HG03025 (cell line): Measurements from ENCODE around the gene PI4KA.

Experiments used
- ATAC-seq: cut with Tn5 transposase; IDR thresholded peaks from one replicate; pipeline ENCODE4 v1.9.1; 2021; ENCODE audit warnings: mild to moderate bottlenecking, moderate library complexity; ENCODE audit not compliant: unreplicated experiment, low FRiP score

The PI4KA gene

DNA sequence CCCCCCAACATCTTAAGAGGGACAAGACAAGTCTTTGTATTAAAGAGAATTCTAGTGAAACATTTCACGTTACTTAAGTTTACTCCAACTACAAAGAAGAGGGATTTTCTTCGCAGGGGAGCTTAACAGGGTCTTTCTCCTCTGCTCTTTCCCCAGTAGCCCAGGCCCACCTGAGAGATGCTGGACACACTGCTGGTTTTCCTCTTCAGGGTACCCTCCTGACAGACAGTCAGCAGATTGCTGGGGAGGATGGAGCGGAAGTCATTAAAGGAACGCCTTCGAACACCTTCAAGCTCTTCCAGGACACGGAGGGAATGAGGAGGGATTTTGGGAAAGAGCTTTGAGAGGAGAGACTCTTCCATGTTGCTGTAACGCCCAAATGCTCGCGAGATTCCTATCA is 39.1 kb downstream of the PI4KA start:
- no peak for ATAC-seq

DNA sequence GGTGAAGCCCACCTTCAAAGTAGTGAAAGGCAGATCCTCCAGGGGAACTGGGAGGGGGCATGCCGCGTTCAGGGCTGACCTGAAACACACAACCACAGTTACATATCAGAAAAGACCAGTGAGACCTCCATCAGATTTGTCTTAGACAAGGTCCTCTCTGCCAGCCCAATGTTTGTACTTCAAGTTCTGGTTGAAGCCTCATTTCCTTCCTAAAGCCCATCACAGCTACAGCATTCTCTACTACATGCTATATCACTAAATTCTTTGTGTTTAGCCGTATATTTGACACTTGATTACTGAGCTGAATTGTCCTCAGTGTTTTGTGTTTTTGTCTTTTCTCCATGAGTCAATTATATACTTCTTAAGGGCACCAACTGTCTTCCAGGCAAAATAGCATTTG is 40.1 kb downstream of the PI4KA start:
- ATAC-seq, result no peak

DNA sequence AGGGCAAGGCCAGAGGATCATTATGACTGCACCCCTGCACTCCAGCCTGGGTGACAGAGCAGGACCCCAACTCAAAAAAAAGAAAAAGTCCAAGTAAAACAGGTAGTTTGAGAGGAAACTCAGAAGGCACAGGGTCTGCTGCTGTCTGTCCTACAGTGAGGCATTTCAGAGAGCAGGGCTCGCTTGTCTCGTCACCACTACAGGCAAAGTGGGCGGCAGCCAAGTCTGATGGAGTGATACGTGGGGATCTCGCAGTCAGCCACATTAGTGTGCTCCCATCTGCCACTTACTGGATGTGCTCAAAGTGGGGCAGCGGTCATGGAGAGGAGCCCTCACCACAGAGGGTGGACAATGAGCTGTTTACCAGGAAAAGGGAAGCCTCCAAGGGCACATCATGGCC is 42.1 kb downstream of the PI4KA start:
- no peak for ATAC-seq

DNA sequence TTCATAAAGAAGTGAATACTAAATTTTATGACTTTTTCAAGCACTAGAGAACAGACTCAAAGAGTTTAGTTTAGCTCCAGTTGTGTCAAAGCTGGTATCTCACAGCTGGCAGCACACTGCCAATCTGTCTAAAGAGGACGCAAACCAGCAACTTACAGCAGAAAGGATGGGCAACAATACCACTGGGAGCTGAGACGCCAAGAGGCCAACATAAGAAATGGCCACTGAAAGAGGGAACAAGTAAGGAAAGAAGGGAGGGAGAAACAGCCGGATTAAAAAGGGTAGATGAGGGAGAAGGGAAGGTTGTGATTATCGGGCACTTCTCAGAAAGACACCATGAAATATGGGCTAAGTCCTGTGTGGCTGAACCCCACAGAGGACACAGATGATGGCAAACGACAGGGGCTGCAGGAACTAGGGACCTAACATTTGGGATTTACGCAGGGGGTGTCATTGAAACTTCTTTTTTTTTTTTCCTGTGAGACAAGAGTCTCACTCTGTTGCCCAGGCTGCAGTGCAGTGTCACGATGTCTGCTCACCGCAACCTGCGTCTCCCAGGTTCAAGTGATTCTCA is 43.0 kb downstream of the PI4KA start:
- ATAC-seq, result no peak

DNA sequence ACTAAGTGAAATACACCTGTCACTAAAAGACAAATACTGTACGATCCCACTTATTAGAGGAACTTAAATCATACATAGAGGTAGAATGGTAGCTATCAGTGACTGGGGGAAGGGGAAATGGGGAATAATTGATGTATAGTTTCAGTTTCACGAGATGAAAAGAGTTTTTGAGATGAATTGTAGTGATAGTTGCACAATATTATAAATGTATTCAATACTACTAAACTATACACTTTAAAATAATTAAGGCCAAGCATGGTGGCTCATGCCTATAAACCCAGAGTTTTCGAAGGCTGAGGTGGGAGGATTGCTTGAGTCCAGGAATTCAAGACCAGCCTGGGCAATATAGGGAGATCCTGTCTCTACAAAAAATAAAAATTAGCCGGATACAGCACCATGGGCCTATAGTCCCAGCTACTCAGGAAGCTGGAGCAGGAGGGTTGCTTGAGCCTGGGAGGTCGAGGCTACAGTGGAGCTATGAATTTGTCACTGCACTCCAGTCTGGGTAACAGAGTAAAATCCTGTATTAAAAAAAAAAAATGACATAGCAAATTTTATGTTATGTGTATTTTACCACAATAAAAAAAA is 44.3 kb downstream of the PI4KA start:
- ATAC-seq, result no peak

DNA sequence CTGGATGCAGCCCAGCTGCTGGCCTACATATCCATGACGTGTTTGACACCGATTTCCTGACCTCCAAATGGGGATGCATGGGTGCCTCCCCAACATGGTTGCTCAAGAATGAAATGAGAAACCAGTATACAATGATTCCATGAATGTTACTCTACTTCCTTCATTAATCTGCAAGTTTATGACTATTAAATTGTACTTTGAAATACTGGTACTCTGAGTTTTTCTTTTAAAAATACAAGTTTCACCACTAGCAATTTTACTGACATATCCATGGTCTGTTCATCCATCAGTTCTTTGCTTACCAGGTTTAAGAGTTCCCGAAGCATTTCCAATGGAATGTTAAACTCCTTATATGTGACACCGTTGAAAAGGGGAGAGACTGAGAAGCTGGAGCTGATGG is 45.6 kb downstream of the PI4KA start:
- no peak for ATAC-seq

DNA sequence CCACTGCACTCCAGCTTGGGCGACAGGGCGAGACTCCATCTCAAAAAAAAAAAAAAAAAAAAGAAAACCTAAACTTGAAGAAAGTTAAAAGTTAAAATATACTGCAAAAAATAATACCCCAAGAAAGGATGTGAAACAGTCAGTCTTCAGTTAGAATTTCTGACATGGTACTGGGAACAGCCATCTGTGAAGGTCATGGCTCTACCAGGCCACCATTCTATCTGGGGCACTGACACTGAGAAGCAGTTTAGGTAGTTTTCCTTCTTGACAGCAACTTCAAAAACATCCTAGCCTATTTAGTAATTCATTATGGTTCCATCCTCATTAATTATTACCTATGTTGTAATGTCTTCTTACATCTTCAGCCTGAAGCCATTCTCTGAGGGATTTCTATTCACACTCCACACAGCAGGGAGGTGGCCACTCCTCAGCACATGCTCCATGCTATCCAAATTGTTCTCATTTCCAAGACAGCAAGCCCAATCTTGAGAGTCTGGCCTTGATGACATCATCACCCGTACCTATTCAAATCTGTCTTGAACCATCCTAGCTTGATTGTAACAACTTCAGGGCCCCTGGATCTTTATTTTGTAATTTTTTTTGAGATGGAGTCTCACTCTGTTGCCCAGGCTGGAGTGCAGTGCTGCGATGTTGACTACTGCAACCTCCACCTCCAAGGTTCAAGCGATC is 46.5 kb downstream of the PI4KA start:
- ATAC-seq, result no peak

DNA sequence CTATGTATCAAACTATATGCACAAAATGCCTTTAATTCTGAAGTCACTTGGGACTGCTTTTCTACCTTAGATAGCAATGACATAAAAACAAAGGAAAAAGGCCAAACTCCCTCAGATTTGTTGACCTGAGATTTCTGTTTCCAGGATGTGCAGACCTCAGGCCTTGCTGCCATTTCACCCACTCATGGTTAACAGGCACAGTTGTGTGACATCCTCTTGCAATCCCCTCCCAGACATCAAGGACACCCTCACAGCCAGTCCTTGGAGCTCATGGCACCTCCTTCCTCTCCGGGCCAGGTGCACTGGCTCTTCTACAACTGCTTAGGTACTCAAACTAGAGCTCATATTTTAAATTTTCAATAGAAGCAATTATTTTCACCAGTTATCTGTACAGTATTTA is 47.4 kb downstream of the PI4KA start:
- no peak for ATAC-seq

DNA sequence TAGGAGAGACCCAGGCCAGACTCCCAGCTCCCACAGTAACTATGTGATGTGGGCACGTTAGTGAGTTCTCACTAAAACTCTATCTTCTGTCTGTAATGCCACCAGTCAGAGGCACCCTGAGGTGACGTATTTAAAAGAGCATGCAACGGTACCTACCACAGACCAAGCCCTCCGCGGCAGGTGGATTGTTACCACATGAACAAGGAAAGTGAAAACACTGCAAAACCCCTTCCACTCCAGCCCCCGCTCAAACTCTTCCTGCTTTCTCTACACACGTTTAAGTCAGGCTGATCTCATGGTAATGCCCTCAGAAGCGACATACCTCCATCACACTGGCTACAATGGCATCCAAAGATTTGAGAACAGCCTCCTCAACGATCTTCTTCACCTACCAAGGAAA is 48.0 kb downstream of the PI4KA start:
- ATAC-seq, result no peak

DNA sequence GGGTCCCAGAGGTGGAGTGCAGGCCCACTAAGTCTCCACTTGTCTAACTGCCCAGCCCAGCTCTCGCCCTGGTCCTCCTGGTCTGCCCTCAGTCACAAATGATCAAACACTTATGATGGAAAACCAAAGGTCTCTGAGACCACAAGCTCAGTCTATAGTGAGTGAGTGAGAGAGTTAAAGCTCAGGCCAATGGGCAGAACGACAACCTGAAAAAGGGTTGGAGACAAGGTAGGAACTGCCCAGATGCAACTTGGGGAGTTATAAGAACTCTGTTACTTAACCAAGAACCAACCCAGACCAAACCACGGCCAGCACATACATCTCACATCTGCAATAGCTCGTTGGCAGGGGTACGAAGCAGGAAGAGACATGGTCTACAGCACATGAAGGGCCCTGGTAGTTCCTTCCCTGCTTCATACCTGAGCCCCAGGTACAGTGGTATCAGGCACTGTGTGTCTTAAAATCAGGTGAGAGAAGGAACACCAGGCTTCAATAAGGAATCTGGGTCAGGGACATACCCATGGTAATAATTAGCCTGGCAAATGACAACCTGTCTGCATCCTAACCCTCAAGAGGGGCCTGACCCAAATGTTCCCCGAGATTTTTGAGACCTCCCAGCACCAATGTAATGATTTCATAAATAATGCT is 48.9 kb downstream of the PI4KA start:
- no peak for ATAC-seq

DNA sequence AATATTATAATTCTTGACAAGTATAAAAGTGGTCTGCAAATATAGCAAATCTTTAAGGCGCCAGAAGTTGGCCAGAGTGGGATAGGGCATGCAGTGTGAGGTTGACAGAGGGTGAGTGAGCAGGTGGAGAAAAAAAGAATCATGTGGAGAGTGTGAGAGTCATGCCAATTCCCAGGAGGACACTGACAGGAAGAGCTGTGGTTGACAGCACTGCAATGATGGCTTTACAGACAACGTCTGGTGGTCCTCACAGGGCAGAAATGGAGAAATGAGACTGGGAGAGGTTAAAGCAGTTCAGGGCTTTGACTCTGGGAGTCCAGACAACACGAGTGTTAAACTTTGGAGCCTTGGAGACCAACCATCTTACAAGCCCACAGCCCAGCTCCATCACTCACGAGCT is 49.8 kb downstream of the PI4KA start:
- ATAC-seq, result no peak

DNA sequence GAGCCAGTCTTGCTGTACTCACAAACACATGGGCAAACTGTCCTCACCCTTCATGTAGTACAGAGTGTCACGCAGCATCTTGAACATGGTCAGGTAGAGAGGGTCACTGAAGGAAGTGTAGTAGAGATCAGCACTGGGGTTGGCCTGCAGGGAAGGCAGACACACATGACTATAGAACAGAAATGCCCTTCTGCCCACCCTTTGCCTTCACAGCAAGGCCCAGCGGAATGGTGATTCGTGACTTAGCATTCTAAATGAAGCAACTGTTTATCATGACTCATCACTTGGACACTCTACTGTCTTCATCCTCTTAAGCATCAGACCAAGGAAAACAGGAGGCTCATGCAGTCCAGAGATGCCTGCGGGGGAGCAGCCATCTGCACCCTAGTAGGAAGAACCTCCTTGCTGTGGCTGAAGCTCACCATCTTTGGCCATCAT is 51.3 kb downstream of the PI4KA start:
- no peak for ATAC-seq

DNA sequence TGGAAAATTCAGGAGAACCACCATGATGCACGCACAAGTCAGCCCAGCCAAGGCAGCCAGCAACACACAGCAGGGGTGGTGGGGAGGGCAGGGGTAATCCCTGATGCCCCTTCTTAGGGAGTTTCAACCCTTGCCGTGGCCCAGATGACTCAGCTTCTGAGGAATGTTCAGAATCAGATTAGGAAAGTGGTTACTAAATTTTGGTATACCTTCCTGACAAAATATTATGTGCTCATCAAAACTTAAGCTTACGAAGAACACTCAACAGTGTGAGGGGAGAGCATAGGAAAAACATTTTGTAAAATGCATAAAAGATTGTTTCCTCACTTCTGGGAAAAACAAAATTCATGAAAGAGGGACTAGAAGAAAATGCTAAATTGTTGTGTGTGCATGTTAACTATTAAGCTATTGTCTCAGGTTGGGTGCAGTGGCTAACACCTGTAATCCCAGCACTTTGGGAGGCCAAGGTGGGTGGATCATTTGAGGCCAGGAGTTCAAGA is 52.6 kb downstream of the PI4KA start:
- no peak for ATAC-seq

DNA sequence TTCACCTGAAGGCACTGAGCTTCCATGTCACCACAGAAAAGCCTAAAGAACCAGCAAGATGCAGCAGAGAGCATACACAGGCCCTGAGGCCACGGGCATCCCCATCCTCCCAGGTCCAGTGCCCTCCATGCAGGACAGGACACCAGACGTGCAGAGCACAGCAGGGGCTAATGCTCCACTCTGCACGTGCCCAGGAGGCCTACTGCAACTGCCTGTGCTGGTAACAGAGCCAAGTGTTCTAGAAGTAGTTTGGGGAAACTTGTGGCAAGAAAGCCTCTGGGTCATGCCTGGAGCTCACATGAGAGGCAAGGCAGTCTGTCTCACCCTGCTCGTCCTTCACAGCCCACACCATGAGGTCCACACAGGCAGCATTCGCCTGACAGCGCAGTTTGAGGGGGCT is 54.0 kb downstream of the PI4KA start:
- no peak for ATAC-seq

DNA sequence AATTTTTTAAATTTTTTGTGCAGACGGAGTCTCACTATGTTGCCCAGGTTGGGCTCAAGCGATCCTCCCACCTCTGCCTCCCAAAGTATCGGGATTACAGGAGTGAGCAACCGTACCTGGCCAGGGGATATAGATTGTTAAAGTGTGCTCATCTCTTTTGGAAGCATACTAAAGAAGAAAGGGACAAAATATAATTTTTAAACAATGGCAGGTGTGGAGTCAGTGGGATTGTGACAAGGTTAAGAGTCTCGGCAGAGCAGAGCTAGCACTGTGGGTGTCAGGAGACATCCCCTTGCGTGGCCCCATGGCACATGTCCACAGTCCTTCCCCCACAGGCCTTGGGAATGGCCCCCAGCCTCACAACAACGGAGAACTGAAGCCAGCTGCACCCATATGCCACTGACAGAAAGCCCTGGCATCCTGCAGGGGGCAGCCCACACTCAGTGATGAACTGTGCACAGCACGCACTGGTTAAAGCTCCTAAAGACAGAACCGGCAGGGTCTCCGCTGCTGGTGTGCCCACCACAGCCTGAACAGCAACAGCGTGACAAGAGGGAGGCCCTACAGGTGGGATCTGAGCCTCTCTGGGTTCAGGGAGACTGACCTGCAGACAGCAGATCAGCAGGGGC is 54.8 kb downstream of the PI4KA start:
- no peak for ATAC-seq

DNA sequence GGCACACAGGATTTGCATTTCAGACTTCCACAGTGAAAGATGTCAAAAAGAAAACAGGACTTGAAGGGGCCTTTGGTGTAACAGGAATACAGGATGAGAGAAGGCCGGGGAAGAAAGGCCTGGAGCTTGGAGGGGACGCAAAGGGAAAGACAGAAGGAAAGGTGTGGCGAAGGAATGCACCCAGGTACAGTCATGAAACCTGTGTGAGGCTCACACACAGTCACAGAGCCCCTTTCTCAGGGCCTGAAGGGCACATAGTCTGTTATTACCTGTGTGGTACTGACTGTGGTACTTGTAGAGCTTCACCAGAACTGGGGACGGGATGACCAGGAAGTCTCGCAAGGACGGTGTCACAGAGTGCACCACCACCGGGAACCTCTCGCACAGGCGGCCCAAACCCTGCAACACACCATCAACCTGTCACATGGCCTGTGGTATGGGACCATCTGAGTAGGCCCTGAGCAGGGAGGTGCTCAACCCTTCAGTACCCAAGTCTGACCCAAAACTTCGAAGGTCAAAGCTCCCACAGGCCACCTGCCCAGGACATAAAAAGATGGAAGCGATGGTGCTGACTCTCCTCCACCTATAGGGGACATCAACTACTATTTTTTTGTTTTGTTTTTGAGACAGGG is 55.6 kb downstream of the PI4KA start:
- no peak for ATAC-seq

DNA sequence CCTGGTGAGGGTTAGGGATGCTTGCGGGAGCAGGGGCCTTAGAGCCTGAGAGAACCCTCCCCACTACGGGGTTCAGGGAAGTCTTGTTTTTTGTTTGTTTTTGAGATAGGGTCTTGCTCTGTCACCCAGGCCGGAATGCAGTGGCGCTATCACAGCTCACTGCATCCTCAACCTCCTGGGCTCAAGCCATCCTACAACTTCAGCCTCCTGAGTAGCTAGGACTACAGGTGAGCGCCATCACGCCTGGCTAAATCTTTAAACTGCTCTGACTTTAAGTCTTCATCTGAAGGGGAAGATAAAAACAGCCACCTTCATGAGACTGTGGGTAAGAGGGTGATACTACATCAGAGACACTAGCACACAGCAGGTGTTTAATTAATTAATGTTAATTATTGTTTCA is 56.2 kb downstream of the PI4KA start:
- ATAC-seq, result no peak

DNA sequence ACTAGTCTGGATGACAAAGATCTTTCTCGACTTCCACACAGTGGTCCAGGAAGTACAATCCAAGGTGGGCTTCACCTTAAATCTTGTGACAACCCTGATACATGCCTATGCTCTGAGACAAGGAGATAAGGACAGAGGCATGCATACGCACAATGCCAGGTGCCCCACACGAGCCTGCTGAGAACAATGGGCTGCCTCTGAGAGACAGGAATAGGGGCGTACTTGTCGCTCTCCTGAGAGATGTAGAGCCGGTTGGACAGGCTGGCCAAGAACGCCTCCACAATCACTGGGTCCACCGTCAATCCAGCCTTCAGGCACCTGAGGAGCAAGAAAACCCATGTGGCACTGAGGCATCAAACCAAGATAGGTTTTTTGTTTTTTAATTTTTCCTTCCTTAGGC is 59.2 kb downstream of the PI4KA start:
- ATAC-seq, result no peak

DNA sequence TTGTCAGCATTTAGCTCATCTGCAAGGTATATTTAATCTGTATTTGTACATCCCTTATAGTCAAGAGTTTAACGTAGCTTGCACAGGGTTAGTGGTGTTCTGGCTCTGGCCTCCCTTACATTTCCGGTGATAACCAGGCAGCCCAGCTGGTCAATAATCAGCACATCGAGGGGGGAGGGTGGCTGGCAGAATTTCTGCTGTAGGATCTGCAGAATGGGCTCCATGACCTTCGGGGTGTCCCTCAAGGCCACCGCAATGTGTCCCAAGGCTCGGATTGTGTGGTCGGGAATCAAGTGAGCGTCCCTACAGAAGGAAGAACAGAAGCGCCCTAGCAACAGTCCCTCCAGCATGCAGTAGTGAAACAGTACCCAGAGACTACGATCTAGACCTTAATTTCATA is 59.6 kb downstream of the PI4KA start:
- no peak for ATAC-seq

DNA sequence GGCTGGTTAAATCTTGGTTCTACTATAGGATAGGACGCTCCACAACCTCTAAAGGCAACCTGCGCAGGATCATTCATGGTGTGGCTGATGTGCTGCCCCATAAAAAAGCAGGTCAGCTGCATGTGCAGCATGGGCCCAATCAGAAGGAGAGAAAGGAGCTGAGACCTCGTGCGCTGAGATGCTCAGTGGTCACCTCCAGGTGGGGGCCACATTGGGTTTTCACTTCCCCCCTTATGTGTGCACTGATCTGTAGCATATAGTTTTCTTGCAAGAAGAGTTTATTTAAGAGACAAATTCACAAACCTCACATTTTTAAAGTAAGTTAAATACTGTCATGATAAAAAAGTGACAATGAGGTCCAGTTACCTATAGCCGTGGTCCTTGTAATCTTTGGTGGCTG is 60.4 kb downstream of the PI4KA start:
- ATAC-seq, result no peak

DNA sequence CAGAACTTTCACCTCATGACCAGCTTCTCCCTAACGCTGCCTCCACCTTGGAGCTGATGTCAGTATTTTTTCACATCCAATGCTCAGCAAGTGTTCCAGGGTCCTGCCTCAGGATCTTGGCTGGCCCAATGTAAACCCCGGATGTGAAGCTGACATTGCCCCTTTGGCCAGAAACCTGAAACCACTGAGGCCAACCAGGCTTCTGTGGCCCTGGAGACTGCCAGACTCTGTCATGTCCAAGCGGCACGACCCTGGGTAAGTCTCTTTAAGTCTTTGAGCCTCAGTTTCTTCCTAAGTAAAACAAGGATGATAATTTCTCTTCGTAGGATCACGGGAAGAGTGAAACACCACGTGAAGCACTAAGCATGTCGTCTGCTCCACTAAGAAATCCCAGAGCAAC is 61.9 kb downstream of the PI4KA start:
- ATAC-seq, result no peak
